HG03521 (cell line): ENCODE measurements around the gene TPM1.
"Not testable (repeated sequence)": the region's sequence is repeated elsewhere in the genome, so short reads cannot be mapped to it uniquely, and the experiment has no call there.

Source experiments
- ATAC-seq: cut with Tn5 transposase; IDR thresholded peaks from one replicate; pipeline ENCODE4 v1.9.1; 2021; ENCODE audit warnings: mild to moderate bottlenecking, moderate library complexity; ENCODE audit not compliant: unreplicated experiment

Gene TPM1

DNA sequence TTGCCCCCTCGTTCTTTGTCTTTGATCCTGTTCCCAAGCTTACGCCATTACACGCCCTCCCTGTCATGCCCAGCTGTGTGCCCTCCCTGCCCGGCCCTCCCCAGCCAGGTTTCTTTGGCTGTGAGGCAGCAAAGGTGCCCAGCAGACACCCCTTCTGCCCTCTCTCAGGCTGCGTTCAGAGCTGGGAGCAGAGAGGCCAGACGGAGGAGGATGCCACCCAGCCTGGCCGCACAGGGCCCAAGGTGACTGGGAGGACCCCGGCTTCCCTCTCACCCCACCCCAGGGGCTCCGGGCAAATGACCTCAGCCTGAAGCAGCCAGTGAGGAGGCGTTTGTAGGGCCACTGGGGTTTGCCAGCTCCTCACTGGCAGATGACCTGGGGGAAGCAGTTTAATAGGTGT, 48.3 kb downstream of the TPM1 start:
- ATAC-seq = no peak

DNA sequence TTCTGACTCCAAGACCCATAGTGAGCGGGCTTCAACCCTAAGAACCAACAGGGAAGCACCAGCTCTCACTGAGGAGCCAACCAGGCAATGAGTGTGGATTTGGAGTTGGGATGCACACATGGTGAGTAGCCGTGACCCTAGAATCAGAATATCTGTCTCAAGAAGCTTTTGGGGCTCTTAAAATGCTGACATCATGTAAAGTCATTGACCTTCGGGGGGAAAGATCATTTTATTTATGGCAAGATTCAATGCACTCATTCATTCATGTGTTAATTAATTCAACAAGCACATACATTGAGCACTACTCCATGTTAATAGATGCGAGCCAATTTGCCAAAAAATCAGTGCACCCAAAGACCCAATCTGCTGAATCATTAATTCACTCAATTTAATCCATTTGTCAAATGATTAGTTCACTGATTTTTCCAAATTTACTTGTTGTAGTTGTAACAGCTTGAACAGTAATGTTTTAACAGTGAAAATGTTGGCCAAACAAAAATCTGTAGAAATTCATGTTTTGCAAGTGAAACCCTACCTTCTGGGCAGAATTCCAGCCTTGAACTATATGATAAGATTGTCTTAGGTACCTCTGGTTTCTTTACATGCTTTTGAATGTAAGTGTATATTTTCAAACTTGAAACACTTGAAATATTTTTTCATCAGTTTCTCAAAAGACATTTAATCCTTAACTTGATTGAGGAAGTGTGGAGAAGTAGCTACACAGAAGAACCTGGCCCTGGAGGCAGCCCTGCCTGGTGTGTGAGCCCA, 49.3 kb downstream of the TPM1 start:
- no peak for ATAC-seq

DNA sequence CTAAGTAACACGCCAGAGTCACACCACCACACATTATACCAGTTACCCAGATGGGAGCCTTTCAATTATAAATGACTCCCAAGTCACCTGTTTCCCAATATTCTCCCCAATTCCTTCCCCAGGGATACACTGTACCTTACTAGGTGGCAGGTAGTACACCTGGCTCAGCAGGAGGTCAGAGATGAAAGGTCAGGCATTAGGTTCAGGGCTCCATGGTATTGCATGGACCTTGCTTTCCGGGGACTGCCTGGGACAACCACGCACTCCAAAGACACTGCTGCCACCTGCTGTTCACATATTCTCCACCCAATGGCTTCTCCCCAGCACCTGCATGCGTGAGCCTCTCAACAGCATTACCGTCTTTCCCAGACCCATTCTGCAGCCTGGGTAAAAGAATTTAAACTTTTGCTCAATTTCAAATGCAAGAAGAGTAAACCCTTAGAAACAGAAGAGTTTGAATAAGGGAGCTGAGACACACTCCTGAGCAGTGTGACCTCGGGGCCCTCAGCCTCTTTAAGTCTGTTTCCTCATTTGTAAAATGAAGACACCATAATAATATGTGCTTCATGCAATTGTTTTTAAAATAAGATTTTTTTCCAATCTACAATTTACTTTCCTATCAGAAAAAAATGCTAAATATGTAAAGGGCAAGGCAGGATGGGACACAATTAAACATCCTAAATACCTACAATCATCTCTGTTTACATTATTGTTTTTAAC, 51.1 kb downstream of the TPM1 start:
- no peak for ATAC-seq

DNA sequence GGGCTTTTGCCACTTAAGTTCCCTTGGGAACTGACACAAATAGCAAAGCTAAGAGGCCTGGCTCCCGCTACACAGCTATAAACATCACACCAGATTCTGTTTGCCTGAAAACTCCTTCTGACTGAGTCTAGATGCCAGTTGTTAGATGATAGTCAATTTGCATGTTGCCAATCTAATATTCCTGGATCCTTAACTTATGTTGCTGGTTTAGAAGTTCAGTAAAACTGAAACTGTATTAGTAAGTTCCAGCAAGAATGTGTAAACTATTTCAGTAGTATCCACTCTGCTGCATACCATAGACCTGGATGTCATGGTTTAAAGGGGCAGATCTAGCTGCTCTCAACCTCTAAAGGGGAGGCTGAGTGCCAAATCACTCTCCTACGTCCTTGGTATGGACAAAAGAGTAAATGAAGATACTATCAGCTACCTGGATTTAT, 52.0 kb downstream of the TPM1 start:
- ATAC-seq = no peak

DNA sequence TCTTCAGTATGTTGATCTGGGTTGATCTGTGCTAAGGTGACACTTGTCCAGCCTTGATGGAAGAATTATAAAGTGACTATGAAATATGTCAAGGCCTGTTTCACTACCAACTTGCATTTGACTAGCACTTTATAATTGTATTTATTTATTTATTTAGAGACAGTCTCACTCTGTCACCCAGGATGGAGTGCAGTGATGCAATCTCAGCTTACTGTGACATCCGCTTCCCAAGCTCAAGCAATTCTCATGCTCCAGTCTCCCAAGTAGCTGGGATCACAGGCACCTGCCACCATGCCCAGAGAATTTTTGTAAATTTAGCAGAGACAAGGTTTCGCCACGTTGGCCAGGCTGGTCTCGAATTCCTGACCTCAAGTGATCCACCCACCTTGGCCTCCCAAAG, 53.6 kb downstream of the TPM1 start:
- ATAC-seq = no peak

DNA sequence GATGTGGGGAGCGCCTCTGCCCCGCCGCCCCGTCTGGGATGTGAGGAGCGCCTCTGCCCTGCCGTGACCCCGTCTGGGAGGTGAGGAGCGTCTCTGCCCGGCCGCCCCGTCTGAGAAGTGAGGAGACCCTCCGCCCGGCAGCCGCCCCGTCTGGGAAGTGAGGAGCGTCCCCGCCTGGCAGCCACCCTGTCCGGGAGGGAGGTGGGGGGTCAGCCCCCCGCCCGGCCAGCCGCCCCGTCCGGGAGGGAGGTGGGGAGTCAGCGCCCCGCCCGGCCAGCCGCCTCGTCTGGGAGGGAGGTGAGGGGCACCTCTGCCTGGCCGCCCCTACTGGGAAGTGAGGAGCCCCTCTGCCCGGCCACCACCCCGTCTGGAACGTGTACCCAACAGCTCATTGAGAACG, 56.4 kb downstream of the TPM1 start:
- ATAC-seq = not testable (repeated sequence)

DNA sequence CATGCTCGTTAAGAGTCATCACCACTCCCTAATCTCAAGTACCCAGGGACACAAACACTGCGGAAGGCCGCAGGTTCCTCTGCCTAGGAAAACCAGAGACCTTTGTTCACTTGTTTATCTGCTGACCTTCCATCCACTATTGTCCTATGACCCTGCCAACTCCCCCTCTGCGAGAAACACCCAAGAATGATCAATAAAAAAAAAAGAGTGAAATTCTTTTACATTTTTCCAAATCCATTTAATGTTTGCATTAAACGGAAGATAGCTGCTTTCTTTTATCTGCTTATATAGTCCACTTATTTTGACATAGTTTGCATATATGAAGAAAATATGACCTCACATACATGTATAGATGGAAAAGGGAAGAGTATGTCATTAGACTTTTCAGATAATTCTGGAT, 57.0 kb downstream of the TPM1 start:
- ATAC-seq = not testable (repeated sequence)

DNA sequence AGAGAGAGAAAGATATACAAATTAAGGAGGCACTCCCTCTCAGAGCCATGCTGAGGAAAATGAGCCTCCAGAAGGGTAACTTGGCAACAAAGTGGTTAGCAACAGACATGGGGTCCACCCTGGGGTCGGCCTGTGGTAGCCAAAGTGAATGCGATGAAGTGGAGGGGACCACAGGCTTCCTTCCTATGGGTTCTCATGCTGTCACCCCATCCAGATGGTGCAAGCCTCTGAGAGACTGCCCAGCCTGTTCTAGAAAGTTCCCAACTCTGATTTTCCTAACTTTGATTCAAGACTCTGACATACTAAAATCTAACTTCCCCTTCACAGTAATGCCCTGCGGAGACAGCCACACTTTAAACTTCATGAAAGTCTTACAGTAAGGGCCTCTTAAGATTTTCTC, 60.9 kb downstream of the TPM1 start:
- ATAC-seq = no peak

DNA sequence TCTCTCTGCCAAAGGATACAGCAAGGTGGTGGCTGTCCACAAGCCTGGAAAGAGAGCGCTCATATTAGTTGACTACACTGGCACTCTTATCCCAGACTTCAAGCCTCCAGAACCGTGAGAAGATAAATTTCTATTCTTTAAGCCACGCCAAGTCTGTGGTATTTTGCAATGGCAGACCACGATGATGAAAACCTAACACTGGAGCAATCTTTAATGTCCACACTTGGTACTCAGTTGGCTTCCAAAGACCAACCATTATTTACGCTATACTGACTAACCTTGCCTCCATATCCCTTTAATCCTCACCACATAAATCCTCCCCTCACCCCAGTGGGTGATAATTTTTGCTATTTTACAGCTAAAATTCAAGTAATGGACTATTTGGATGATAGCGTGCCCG, 62.2 kb downstream of the TPM1 start:
- no peak for ATAC-seq

DNA sequence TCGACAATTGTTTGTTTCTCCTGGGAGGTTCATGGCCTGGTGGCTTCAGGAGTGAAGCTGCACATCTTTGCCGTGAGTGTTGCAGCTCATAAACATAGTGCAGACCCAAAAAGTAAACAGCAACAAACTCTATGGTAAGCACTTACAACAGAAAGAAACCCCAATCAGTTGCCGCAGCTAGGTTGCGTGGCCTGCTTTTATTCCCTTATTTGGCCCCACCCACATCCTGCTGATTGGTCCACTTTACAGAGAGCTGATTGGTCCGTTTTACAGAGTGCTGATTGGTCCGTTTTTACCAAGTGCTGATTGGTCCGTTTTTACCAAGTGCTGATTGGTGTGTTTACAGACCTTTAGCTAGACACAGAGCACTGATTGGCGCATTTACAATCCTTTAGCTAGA, 62.8 kb downstream of the TPM1 start:
- not testable (repeated sequence) for ATAC-seq

DNA sequence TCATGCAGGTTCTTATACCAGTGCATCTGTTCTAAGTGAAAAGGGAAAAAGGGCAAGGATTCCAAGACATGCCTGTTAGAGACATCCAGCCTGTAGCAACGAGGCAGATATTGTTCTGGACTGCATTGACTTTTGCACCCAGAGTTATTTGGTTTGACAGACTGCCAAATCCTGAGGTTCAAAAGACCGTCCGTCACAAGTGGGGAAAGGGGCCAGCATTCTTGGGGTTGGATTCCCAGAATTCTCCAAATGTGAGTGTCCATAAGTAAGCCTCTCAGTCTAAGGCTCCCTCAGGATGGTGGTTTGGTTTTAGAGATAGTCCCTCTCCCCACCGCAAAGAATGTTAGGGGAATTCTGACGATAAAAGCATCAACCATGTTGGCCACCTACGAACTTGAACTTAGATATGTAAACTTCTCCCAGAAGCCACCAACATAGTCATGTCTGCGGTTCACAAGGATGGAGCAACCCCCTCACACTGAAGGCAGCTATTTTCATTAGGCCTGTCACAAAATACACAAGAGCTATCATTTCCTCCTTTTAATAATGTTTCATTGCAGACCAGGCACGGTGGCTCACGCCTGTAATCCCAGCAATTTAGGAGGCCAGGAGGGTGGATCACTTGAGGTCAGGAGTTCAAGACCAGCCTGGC, 65.5 kb downstream of the TPM1 start:
- ATAC-seq = no peak

DNA sequence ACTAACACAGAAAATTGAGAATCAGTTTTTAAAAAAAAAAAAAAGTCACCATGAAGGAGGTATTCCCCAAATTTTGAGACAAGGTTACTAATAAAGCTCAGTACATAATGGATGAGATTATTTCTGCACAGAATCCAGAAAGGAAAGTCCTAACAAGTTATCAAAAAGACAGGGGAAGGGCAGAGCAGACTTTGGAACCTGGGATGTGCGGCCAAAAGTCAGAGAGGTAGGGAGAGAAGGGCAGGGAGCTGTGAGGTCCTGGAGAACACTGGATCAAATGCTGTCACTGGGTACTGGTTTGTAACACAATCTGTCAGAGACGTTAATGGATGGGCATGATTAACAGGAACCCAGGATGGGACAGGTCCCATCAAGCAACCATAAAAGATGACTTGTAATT, 67.0 kb downstream of the TPM1 start:
- ATAC-seq = no peak

DNA sequence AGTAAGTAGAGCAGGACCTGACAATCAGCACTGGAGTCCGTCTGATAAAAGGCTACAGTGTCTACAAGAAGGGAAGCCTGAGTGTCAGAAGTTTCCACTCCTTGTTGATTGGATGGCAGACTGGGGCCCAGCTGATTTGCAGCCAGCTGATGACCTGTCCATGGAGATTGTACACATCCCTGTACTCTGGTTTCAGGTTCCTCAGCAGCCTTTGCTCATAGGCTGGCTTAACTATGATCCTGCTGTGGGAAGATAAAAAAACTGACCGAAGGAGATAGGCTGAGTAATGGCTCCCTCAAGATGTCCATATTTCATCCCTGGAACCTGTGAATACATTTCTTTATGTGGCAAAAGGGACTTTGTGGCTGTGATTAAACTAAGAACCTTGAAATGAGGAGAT, 67.4 kb downstream of the TPM1 start:
- ATAC-seq = no peak

DNA sequence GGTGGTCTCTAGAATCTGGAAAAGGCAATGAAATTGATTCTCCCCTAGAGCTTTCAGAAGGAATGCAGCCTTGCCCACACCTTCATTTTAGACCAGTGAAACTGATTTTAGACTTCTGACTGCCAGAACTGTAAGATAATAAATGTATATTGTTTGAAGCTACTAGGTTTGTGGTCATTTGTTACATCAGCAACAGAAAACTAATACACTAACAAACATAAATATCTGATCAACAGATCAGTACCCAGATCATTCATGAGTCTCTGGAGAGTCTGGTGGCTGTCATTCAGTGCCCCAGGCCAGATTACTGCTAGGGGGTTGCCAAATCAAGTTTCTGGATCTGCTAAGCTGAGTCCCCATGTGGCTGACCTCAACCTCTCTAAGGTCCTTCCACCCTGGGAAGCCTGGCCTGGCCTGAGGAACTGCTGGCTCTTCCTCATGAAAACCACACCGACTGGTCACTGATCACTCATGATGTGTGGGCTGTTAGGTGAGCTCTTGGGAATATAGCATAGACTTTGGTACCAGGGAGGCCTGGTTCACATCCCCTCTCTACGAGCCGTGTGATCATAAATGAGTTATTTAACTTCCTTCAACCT, 68.0 kb downstream of the TPM1 start:
- no peak for ATAC-seq

DNA sequence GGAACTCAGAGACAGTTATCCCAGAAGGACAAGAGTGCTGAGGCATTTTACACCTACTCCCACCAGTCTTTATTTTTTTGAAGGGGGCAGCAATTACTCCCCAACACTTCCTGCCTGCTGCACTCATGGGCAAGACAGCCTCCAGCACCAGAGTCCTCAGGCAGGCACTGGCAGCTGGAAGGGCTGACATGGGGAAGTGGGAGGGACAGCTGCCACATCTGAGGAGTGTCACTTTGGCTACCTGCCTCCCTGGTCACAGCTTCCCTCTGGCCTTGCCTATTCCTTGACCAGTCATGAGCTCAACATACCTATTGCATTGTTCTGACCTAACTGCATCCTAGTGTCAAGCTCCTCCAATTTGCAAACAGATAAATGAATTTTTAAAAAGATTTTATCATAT, 68.9 kb downstream of the TPM1 start:
- no peak for ATAC-seq

DNA sequence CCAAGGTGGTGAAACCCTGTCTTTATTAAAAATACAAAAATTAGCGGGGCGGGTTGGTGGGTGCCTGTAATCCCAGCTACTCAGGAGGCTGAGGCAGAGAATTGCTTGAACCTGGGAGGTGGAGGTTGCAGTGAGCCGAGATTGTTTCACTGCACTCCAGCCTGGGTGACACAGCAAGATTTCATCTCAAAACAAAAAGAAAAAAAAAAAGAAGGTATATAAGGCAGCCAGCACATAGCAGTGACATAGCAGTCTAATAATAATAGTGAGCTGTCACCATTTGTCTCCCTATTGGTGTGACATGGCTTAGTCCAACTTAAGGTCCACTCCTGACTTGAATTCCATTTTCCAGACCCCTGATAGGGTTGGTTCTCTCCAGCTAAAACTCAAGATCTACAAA, 70.3 kb downstream of the TPM1 start:
- ATAC-seq = no peak

DNA sequence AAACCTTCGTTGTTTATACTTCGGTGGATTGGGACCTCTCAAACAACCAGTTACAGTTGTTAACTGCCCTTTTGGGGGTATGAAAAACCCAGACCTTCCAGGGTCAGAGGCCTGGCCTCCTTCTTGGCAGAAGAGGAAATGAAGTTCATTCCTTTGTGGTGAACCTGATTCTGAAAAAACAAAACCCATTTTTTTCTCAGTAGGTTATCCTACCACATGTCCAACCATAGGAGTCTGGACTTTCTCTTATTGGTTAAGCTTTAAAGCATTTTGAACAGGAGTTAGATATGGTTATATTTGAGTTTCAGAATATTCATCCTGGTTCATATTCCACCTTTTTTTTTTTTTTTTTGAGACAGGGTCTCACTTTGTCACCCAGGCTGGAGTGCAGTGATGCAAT, 71.9 kb downstream of the TPM1 start:
- no peak for ATAC-seq
